ENCODE results near the gene SPTBN1.

DNA sequence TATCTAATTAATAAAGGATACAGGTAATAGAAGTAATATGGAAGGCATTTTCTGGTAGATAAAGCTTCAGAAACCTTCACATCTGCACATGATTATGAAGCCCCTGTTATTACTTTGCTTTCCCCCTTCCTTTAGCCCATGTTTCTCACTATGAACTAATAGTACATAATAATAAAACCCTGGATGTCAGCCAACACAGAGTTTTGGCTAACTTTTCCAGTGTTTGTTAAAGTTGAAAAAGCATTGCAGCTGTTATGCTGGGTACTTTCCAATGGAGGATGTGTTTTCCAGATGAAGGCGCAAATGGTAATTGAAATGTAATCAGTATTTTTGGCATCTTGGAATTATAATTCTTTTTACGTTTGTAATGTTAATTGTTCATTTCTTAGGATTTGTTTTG, 43.5 kb downstream of the SPTBN1 start:
- TF ChIP-seq POLR2AphosphoS5 (IDR thresholded peaks at IDR 0.05; ENCODE audit: borderline replicate concordance, low read depth, low read length), result no peak
- TF ChIP-seq EZH2 (IDR thresholded peaks at IDR 0.05), result no peak
